ENCODE measurements around the gene IRF9.

IRF9 gene

DNA sequence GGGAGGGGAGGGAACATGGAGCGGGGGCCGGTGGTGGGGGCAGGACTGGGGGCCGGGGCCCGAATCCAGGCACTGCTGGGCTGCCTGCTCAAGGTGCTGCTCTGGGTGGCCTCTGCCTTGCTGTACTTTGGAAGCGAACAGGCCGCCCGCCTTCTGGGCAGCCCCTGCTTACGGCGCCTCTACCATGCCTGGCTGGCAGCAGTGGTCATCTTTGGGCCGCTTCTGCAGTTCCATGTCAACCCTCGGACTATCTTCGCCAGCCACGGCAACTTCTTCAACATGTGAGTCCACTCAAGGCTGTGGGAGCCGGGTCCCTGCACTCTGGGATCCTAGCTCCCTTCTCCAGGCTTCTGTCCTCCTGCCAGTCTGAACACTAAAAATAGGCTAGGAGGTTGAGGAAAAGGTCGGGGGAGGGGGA is 29.5 kb upstream of the IRF9 start:
- no peak for DNase-seq (ENCODE audit: low spot score)

DNA sequence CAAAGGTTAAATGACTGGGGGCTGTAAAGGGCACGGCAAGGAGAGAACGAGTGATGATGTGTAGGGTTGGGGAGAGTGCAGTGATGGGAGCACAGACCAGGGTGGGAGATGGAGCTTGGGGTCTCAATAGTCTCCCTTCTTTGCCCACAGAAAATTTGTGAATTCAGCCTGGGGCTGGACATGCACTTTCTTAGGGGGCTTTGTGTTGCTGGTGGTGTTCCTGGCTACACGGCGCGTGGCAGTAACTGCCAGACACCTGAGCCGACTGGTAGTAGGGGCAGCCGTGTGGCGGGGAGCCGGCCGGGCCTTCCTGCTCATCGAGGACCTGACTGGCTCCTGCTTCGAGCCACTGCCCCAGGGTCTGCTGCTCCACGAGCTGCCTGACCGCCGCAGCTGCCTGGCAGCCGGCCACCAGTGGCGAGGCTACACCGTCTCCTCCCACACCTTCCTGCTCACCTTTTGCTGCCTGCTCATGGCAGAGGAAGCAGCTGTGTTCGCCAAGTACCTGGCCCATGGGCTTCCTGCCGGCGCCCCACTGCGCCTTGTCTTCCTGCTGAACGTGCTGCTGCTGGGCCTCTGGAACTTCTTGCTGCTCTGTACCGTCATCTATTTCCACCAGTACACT is 28.9 kb upstream of the IRF9 start:
- no peak for DNase-seq (ENCODE audit: low spot score)

DNA sequence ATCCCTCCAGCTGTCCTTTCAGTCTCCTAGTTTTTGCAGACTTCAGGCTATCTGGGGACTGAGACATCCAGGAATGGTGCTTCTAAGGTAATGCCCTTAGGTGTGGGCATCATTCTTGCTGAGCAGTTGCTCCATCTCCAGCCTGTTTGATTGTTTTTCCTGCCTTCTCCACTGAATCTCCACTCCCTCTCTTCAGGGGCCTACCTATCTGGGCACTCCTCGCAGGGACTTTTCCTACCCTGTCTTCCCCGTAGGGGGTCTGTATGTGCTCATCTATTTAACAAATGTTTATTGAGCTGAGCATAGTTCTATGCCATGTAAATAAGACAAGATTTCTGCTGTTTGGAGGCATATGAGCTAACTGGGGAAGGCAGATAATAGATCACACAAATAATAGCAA is 28.1 kb upstream of the IRF9 start:
- no peak for DNase-seq (ENCODE audit: low spot score)

DNA sequence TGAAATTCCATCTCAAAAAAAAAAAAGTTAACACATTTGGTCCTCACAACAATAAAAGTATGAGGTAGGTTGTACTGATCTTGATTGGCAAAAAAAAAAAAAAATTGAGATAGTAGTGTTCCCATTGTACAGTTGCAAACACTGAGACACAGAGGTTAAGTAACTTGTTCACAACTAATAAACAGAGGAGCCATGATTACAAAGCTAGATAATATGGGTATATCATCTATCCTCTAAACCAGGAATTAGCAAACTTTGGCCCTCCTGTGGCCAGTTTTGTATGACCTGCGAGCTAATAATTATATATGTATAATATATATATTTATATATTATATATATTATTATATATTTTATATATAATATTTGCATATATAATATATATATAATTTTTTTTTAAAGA is 27.3 kb upstream of the IRF9 start:
- no peak for DNase-seq (ENCODE audit: low spot score)

DNA sequence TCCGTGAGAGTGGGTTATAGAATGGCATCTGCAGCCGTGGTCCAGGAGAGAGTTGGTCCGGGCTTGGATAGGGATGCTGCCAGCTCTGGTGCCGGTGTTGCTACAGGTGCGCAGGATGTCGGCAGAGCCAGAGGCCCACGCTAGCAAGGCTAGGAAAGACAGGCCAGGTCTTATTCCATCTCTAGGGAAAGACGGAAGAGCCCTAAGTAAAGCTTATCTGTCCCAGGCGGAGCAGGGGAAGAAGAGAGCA is 25.6 kb upstream of the IRF9 start:
- no peak for DNase-seq (ENCODE audit: low spot score)

DNA sequence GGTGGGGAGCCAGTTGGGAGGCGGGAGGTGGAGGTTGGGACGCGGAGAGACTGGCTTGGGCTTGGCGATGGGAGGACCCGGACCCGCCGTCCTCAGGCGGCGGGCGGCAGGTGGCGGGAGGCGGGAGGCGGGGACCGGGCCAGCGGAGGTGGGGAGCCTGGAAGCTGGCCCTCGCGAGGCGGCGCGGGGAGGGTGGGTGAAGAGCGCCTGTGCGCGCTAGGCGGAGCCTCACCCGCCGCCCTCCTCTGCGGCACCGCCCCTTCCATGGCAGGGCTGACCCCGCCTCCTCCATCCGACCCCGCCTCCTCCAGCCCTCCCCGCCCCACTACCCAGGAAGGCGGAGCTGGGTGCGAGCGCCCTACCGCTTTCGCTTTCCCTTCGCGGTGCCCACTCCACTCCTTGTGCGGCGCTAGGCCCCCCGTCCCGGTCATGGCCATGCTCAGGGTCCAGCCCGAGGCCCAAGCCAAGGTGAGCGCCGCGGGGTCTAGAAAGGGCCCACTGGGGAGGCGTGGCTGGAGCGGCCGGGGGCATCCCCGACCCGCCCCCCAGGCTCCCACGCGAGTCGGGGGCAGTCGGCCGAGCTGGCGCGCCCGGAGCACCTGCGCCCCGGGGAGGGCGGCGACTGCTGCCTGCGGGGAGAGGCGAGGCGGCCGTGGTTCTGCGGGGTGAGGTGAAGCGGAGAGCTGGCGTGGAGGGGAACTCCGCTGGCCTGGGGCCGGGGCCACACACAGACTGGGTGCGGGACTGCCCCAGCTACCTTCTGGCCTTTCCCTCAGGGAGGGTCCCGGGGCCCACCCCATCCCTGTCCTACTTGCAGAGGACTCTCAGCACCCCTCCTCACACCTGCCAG is 25.0 kb upstream of the IRF9 start, which contains the start of gene PSME1:
Gene PSME1, plus strand, starts transcription at position 361 of the 850 bp plus-strand sequence. Its CDS starts 69 bp downstream, at position 430.
- peak; percentile 97 for DNase-seq (ENCODE audit: low spot score)

DNA sequence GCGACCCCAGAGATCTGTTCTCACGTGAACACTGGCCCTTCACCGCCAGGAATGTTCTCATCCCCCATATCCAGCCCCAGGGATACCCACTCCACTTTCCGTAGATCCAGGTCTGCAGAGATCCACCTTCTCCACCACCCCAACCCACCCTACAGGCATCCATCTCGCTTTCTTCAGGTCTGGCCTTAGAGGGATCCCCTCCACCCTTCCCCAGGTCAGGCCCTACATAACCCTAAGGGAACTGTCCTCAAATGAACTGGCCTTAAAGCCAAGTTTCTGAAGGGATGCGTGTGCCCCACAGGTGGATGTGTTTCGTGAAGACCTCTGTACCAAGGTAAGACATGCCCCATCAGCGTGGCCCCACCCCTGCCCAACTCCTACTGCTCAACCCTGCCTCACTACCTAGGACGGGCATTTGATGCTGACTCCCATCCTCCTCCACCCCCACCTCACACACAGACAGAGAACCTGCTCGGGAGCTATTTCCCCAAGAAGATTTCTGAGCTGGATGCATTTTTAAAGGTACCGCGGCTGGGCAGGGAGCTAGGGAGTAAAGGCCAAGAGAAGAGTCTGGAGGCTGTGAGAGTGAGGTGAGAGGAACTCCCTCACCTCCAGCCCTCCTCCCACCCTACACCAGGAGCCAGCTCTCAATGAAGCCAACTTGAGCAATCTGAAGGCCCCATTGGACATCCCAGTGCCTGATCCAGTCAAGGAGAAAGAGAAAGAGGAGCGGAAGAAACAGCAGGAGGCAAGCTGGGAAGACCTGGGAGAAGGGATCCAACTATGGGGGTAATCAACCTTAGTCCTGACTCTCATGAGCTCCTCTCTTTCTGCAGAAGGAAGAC is 24.2 kb upstream of the IRF9 start:
- DNase-seq (ENCODE audit: low spot score) = no peak

DNA sequence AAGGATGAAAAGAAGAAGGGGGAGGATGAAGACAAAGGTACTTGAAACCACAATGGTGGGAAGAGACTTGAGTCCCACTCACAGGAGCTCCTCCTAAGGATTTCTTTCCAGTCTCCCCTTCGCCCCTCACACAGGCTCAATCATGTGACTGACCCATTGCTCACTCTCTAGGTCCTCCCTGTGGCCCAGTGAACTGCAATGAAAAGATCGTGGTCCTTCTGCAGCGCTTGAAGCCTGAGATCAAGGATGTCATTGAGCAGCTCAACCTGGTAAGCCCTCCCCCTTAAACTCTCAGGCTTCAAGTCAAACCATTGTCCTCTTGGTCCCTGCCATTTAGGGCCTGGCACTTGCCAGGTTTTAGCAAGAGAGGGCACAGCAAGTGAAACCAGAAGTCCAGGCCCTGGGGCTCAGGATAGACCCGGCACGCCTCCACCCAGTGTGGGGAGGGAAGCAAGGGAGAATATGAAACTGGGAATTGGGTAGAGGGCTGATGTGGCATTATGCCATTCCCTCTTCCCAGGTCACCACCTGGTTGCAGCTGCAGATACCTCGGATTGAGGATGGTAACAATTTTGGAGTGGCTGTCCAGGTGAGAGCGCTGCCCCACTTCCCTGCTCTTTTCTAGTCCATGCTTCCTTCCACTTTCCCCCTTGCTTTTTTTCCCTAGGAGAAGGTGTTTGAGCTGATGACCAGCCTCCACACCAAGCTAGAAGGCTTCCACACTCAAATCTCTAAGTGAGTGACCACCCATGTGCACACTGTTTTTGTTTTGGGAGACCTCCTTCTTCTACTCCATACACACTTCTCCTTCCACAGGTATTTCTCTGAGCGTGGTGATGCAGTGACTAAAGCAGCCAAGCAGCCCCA is 23.3 kb upstream of the IRF9 start:
- DNase-seq (ENCODE audit: low spot score) = no peak

DNA sequence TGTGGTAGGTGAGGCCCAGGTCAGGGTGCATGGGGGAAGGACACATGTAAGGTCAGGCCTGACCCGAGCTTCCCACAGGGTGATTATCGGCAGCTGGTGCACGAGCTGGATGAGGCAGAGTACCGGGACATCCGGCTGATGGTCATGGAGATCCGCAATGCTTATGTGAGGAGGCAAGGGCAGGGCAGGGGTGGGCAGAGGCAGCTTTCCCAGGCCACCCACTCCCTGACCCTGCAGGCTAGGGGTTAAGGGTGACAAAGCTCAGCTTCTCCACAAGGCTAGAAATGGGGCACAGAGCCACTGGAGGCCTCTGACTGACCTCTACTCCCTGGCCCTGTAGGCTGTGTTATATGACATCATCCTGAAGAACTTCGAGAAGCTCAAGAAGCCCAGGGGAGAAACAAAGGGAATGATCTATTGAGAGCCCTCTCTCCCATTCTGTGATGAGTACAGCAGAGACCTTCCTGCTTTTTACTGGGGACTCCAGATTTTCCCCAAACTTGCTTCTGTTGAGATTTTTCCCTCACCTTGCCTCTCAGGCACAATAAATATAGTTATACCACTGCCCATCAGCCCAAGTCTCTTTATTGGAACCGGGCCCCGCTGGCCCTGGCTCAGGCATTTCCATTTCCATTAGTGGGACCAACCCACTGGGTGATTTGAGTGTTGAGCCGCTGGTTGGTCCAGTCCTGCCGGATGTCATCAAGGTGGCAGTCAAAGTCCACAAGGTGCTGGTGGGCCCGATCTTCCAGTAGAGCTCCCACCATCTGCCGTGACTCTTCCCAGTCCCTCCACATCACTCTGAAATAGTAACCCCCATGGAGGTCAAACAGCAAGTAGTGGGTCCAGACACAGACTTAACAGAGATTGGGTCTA is 22.4 kb upstream of the IRF9 start:
- no peak for DNase-seq (ENCODE audit: low spot score)

DNA sequence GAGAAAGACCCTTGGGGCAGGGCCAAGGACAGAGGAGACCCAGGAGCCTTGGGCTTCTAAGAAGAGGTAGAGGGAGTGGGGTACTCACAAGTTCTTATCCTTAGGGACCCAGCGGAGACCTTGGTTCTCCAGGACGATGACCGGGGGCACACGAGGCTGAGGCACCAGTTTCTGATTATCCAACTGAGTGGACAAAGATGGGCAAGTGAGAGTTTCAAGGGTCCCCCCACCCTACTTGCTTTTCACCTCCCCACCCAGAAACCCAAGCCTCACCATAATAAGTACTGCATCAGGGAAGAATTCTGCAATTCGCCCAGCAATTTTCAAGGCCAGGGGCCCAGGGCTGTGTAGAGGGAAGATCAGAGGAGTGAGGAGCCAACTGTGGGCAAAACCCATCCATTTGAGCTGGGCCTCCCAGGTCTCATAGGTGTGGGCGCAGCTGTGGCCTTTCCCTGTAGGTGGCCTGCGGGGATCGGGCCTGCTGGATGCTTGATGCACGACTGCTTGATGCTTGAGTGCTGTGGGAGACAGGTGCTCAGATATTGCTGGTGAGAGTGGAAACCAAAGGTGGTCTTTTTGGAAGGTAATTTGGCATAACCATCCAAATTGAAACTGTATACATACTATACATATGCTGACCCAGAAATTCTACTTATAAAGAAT is 21.7 kb upstream of the IRF9 start:
- no peak for DNase-seq (ENCODE audit: low spot score)

DNA sequence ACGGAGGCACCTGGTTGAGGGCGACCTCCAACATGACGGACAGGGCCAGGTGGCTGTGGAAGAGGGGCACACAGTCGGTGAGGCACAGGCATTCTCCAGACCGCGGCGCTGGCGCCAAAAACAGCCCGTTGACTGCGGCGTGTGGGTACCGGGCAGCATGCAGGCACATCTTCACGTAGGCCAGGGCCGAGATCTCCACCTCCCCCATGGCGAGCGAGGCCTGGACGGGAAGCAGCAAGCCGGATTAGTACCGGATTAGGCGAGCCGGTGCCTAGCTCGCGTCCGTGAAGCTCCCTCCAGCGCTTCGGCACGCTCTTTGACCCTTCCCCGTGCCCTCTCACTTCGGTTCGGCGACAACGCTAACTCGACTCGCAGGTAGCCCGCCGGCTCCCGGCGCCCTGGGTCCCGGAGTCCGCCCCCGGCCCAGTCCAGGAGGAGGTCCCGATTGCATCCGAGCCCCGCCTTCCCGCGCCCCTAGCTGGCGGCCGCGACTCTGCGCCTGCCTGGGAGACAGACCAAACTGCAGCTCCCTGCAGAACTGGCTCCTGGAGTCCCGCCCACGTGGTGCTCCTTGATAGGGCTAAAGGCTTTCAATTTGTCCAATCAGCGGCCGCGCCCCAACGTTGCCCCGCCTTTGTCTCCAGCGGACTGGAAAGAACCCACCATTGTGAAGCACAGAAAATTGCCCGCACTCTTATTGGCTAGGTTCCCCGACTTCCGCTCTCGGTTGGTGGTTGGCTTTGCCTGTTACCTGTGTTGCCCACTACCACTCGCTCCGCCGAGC is 19.8 kb upstream of the IRF9 start, which contains the start of gene EMC9:
Gene EMC9, minus strand, starts transcription at position 495 of the 784 bp plus-strand sequence. Its CDS starts 287 bp downstream, at position 208.
- DNase-seq (ENCODE audit: low spot score) = peak; percentile 96

DNA sequence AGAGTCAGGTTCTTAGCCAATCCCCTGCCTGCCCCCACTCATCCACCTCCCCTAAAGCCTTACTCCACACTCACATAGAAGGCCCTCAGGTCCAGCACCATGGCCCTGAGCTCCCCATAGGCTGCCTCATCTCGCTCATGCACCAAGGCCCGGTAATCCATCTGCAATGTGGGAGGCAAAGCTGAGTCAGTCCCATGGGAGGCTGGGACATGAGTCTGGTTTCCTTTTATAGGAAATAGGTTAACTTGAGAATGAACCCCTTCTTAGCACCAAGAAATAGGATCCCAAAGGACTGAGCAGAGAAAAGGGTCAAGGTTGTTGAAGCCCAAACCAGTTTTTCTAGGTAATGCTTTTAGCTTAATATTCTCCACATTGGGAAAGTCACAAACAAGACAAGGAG is 17.6 kb upstream of the IRF9 start:
- no peak for DNase-seq (ENCODE audit: low spot score)

DNA sequence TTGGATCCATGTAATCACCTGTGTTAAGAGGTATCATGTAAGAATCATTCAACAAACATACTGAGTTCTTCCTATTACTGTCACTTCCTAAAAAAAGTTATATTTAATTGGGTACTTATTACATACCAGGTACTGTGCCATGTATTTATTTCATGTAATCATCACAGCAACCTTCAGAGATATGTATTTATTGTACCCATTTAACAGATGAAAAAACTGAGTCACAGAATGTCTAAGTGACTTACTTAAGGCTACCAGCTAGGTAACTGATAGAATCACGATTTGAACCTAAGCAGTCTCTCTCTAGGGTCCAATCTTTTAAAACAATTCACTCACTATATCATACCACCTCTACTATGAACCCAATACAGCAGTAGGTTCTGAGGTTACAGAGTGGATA is 16.6 kb upstream of the IRF9 start:
- DNase-seq (ENCODE audit: low spot score) = no peak

DNA sequence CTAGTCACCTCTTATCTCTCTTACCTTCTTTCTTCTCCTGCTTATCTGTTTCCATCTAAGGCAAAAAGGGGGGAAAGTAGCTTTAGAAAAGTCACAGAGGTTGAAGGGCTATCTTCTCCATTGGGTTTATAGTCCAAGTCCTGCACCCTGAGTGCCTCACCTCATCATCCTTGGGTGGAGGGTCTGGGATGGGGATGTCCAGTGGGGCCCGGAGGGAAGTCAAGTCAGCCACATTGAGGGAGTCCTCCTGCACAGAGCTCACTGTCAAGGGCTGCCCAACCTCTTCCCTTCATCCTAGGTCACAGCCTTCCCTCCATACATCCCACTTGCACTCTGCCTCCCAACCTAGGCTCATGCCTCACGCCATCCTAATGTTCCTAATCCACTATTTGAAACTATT is 15.8 kb upstream of the IRF9 start:
- no peak for DNase-seq (ENCODE audit: low spot score)

DNA sequence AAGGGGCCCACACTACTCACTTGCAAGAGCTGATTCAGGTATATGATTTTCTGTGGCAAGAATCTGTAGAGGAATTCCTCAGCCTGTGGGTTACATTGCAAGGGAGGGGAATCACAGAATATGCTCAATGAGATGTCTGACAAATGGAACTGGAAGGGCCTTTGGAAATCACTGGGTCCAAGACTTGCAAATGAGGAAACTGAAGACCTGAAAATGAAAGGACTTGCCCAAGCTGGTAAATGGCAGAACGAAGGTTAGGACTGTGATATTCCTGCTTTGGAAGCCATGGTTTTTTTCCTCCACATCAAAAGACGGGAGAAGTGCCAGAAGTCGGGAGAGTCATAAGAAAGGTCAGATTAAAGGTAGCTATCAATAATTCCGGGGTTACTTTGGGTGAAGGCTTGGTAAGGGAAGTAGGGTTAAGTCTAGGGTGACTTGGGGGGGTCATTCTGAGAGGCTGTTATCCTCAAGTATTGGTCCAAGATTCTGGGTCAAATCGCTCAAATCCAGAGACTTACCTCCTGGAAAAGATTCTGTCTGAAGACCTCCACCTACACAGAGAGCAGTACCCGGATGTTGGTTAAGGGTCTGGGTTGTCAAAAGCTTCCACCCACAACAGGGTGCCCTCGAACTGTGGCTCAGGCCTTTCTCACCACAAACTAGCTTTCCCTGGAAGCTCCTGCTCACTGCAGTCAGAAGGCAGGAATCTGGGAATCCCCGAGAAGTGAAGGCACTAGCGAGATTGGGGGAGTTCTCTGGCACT is 15.2 kb upstream of the IRF9 start:
- no peak for DNase-seq (ENCODE audit: low spot score)

DNA sequence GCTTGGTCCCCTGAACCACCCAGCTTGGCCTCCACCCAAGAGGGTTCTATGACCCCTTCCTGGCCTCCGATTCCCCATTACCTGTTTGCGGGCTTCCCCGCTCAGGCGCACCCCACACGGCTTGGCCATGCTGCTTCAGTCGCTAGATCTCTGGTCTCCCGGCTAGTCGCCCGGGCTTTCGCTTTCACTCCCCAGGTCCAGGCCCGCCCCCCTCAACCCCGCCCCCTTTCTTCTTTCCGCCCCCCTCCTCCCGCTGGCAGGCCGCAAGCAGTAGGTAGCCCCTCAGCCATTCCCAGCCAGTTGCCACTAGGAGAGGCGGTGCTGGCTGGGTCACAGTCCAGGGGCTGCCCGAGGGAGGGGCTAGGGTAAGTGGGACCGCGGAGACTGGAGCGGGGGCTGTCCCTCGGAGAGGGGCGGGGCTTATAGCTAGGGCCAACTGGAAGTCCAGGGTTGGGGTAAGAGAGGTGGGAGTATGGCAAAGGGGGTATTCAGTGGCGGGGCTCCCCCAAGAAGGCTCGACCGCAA is 14.6 kb upstream of the IRF9 start, which contains the start of gene PSME2:
Gene PSME2, minus strand, starts transcription at position 158 of the 525 bp plus-strand sequence. Its CDS starts 29 bp downstream, at position 129.
- DNase-seq (ENCODE audit: low spot score) = peak; percentile 94

DNA sequence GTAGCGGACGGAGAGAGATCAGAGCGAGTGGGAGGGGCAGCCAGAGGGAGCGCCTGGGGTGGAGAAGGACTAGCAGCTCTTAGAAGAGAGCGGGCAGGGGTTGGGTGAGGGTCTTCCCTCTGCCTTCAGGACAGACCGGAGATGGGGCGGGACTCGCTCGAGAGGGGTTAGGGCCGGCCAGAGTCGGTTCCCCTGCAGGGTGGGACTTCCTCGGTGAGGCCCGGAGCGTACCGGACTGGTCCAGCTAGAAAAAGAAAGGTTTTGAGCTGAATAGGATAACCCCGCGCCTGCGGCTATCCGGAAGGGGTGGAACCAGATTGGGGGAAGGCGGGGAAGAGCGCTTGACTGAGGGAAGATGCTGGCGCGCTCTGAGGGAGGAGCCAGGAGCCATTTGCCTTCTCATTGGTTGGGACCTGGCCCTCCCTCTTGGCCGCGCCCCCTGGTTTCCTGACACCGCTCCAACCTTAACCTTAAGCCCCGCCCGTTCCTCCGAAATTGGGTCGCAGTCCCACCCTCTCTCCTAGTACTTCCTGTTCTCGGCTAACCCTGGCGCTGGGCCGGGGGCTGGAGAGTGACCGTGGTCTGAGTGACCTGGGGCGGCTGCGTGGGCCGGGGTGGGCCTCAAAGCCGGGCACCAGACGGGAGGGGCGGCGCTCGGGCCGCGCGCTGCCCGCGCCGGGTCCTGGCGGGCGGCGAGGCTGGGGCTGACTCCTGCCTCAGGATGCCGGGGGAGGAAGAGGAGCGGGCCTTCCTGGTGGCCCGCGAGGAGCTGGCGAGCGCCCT is 13.9 kb upstream of the IRF9 start, which contains the start of gene RNF31:
Gene RNF31, plus strand, starts transcription at position 521 of the 783 bp plus-strand sequence. Its CDS starts 201 bp downstream, at position 722.
- peak; percentile 97 for DNase-seq (ENCODE audit: low spot score)
